IMR-90 (cell line): Measurements from ENCODE around the gene CCR8. TPM values are rescaled to one million over a fixed set of nuclear protein-coding genes. Genes with fewer than 3 reads are reported as not detected.

Experiments used
- ATAC-seq: fragments of 200-7000 bp; cut with Tn5 transposase; 2 replicates; pipeline ENCODE4 v1.9.1; 2020; ENCODE audit warnings: low read depth, mild to moderate bottlenecking, moderate library complexity
- BruUV-seq: library from RNA; stranded (reverse); fragments of 400-500 nt; replicated peaks from 2 replicates; lab custom pipeline; 2021; lab: Mats Ljungman, UMichigan
- CTCF ChIA-PET: fragments of 300-600 bp; formaldehyde crosslinking; extraction: SDS; loops from one replicate; lab custom pipeline; 2021; ENCODE audit warnings: antibody characterized with exemption; lab: Yijun Ruan, JAX
- POLR2A ChIA-PET: fragments of 300-600 bp; sonication (Branson Sonifier 250); formaldehyde crosslinking; loops from one replicate; lab custom pipeline; 2022; ENCODE audit warnings: antibody characterized with exemption; ENCODE audit not compliant: unreplicated experiment; lab: Charles Lee
- DNase-seq: peaks from one replicate; pipeline ENCODE4 v3.0.0; 2013
- H2AFZ ChIP-seq: replicated peaks from 2 replicates; pipeline ENCODE3; 2013; ENCODE audit warnings: low read length, mild to moderate bottlenecking; ENCODE audit not compliant: poor library complexity
- H2AK5ac ChIP-seq: 2 replicates; pipeline ENCODE4 v1.6.1; 2013; ENCODE audit warnings: low read depth, low read length, inconsistent platforms
- H2AK9ac ChIP-seq: replicated peaks from 2 replicates; pipeline ENCODE3; 2013; ENCODE audit warnings: mild to moderate bottlenecking, low read depth, low read length, moderate library complexity; ENCODE audit not compliant: poor library complexity
- H2BK120ac ChIP-seq: 2 replicates; pipeline ENCODE4 v1.6.1; 2013; ENCODE audit warnings: low read depth, low read length, inconsistent platforms
- H2BK15ac ChIP-seq: 3 replicates; pipeline ENCODE4 v1.6.1; 2013; ENCODE audit warnings: low read depth, low read length, inconsistent platforms
- H2BK20ac ChIP-seq: 2 replicates; pipeline ENCODE4 v1.6.1; 2013; ENCODE audit warnings: low read depth, mild to moderate bottlenecking, inconsistent platforms, low read length, moderate library complexity
- H2BK5ac ChIP-seq: 2 replicates; pipeline ENCODE4 v1.6.1; 2013; ENCODE audit warnings: mild to moderate bottlenecking, low read depth, low read length, inconsistent platforms; ENCODE audit not compliant: poor library complexity, severe bottlenecking
- H3K14ac ChIP-seq: replicated peaks from 2 replicates; pipeline ENCODE4 v1.6.1; 2013; ENCODE audit warnings: low read depth, low read length, inconsistent platforms
- H3K18ac ChIP-seq: 2 replicates; pipeline ENCODE4 v1.6.1; 2013; ENCODE audit warnings: low read depth, low read length, control low read depth
- H3K23ac ChIP-seq: 2 replicates; pipeline ENCODE4 v1.6.1; 2013; ENCODE audit warnings: low read depth, low read length, inconsistent platforms
- H3K27ac ChIP-seq: 2 replicates; pipeline ENCODE4 v1.5.1; 2013; ENCODE audit warnings: mild to moderate bottlenecking, control low read depth, low read length; ENCODE audit not compliant: insufficient read depth
- H3K27me3 ChIP-seq: 2 replicates; pipeline ENCODE4 v1.6.1; 2013; ENCODE audit warnings: low read length; ENCODE audit not compliant: control insufficient read depth, insufficient read depth
- H3K36me3 ChIP-seq: 2 replicates; pipeline ENCODE4 v1.6.1; 2013; ENCODE audit warnings: low read length, mixed read lengths; ENCODE audit not compliant: control insufficient read depth, insufficient read depth
- H3K4ac ChIP-seq: 2 replicates; pipeline ENCODE4 v1.6.1; 2013; ENCODE audit warnings: low read depth, low read length, inconsistent platforms
- H3K4me1 ChIP-seq: 2 replicates; pipeline ENCODE4 v1.6.1; 2013; ENCODE audit warnings: low read length, mixed read lengths; ENCODE audit not compliant: control insufficient read depth, insufficient read depth
- H3K4me2 ChIP-seq: 2 replicates; pipeline ENCODE4 v1.6.1; 2013; ENCODE audit warnings: low read depth, mild to moderate bottlenecking, control low read depth, low read length, moderate library complexity
- H3K4me3 ChIP-seq: 2 replicates; pipeline ENCODE4 v1.5.1; 2013; ENCODE audit warnings: low read depth, mild to moderate bottlenecking, control low read depth, low read length, moderate library complexity; ENCODE audit not compliant: insufficient read depth
- H3K56ac ChIP-seq: 2 replicates; pipeline ENCODE4 v1.6.1; 2013; ENCODE audit warnings: low read length, inconsistent platforms; ENCODE audit not compliant: insufficient read depth; ENCODE audit errors: extremely low read depth
- H3K79me1 ChIP-seq, 2 experiments: 2 replicates each; pipeline ENCODE4 v1.6.1; 2013; ENCODE audit warnings: low read length in 2 of 2, inconsistent platforms in 1 of 2, low read depth in 1 of 2
- H3K9ac ChIP-seq: 2 replicates; pipeline ENCODE4 v1.6.1; 2013; ENCODE audit warnings: low read depth, low read length, control low read depth
- H3K9me1 ChIP-seq: 2 replicates; pipeline ENCODE4 v1.6.1; 2013; ENCODE audit warnings: low read length, inconsistent platforms; ENCODE audit not compliant: insufficient read depth
- H3K9me3 ChIP-seq: 2 replicates; pipeline ENCODE4 v1.6.1; 2013; ENCODE audit warnings: low read length; ENCODE audit not compliant: control insufficient read depth, insufficient read depth
- H4K20me1 ChIP-seq: 2 replicates; pipeline ENCODE4 v1.6.1; 2013; ENCODE audit warnings: low read length, inconsistent platforms; ENCODE audit not compliant: insufficient read depth
- H4K5ac ChIP-seq: 2 replicates; pipeline ENCODE4 v1.6.1; 2013; ENCODE audit warnings: mild to moderate bottlenecking, low read depth, low read length, control low read depth
- H4K8ac ChIP-seq, 2 experiments: 2 replicates each; pipeline ENCODE4 v1.6.1; 2013; ENCODE audit warnings: low read depth in 2 of 2, low read length in 2 of 2, control low read depth in 1 of 2, inconsistent platforms in 1 of 2
- H4K91ac ChIP-seq: 2 replicates; pipeline ENCODE4 v1.6.1; 2013; ENCODE audit warnings: low read depth, low read length, inconsistent platforms; ENCODE audit not compliant: insufficient read depth
- BHLHE40 ChIP-seq: fragments of 150-350 bp; IDR thresholded peaks from 2 replicates; pipeline ENCODE4 v1.6.1; 2016; ENCODE audit warnings: mild to moderate bottlenecking, low read depth, low read length
- CEBPB ChIP-seq: IDR thresholded peaks from 2 replicates; pipeline ENCODE4 v1.6.1; 2012; ENCODE audit warnings: low read depth, low read length, improper control_type of control experiment
- CHD1 ChIP-seq: IDR thresholded peaks from 2 replicates; pipeline ENCODE4 v1.6.1; 2012; ENCODE audit warnings: low read depth, low read length, improper control_type of control experiment
- CTCF ChIP-seq: conservative IDR thresholded peaks from 2 replicates; pipeline ENCODE4 v1.5.1; 2012; ENCODE audit warnings: mild to moderate bottlenecking, low read depth, low read length, improper control_type of control experiment
- FOS ChIP-seq: fragments of 150-350 bp; IDR thresholded peaks from 2 replicates; pipeline ENCODE4 v1.6.1; 2016; ENCODE audit warnings: low read depth, low read length
- MAFK ChIP-seq: IDR thresholded peaks from 2 replicates; pipeline ENCODE4 v1.6.1; 2012; ENCODE audit warnings: low read depth, low read length, improper control_type of control experiment
- MAZ ChIP-seq: IDR thresholded peaks from 2 replicates; pipeline ENCODE4 v1.6.1; 2012; ENCODE audit warnings: low read depth, mild to moderate bottlenecking, low read length, improper control_type of control experiment, moderate library complexity, borderline replicate concordance
- MXI1 ChIP-seq: IDR thresholded peaks from 2 replicates; pipeline ENCODE4 v1.6.1; 2012; ENCODE audit warnings: low read depth, mild to moderate bottlenecking, low read length, moderate library complexity, borderline replicate concordance
- NFE2L2 ChIP-seq: fragments of 150-350 bp; IDR thresholded peaks from 2 replicates; pipeline ENCODE4 v1.6.1; 2016; ENCODE audit warnings: low read depth, mild to moderate bottlenecking, low read length
- POLR2A ChIP-seq: IDR thresholded peaks from 2 replicates; pipeline ENCODE4 v1.6.1; 2012; ENCODE audit warnings: mild to moderate bottlenecking, low read depth, low read length
- RAD21 ChIP-seq: IDR thresholded peaks from 2 replicates; pipeline ENCODE4 v1.6.1; 2012; ENCODE audit warnings: low read length, improper control_type of control experiment
- RCOR1 ChIP-seq: IDR thresholded peaks from 2 replicates; pipeline ENCODE4 v1.6.1; 2012; ENCODE audit warnings: mild to moderate bottlenecking, low read length, improper control_type of control experiment; ENCODE audit not compliant: insufficient replicate concordance
- RFX5 ChIP-seq: IDR thresholded peaks from 2 replicates; pipeline ENCODE4 v1.8.0; 2012; ENCODE audit warnings: low read depth, mild to moderate bottlenecking, low read length, moderate library complexity
- SMC3 ChIP-seq: fragments of 150-350 bp; IDR thresholded peaks from 2 replicates; pipeline ENCODE4 v1.6.1; 2016; ENCODE audit warnings: low read depth, mild to moderate bottlenecking, antibody characterized with exemption, low read length, moderate library complexity
- USF2 ChIP-seq: fragments of 150-350 bp; IDR thresholded peaks from 2 replicates; pipeline ENCODE4 v1.6.1; 2017; ENCODE audit warnings: mild to moderate bottlenecking, antibody characterized with exemption, low read length, low read depth
- WGBS, 2 experiments: methylation state at CpG; one replicate each; pipeline versions ENCODE4 v1.1.5 to v1.1.7; 2013; ENCODE audit warnings: missing lambda C conversion rate in 2 of 2; ENCODE audit not compliant: insufficient read length in 1 of 2; ENCODE audit errors: extremely low coverage in 2 of 2; 5-methylcytosine and 5-hydroxymethylcytosine counted together
- dilution Hi-C: fragments of 300-500 bp; cut with HindIII; formaldehyde crosslinking; loops from one replicate; pipeline ENCODE4 v1.14.3; 2018; ENCODE audit warnings: low sequenced_read_pairs; ENCODE audit not compliant: unreplicated experiment
- in situ Hi-C: fragments of 300-500 bp; cut with MboI; formaldehyde crosslinking; loops from 3 replicates; pipeline ENCODE4 v1.14.3; 2019; ENCODE audit warnings: low sequenced_read_pairs, inconsistent platforms, mixed read lengths
- intact Hi-C: fragments of 100-400 bp; cut with micrococcal nuclease; formaldehyde crosslinking; loops from 2 replicates; pipeline ENCODE4 v1.10.0; 2022
- polyA plus RNA-seq, 3 experiments: library from polyadenylated mRNA; depleted of rRNA; stranded (reverse); fragments of >200 nt; gene quantifications; 2 replicates each; pipeline ENCODE4 v1.2.3, GENCODE V29; 2012; ENCODE audit warnings: low replicate concordance in 1 of 3
- total RNA-seq: library from RNA; depleted of rRNA; stranded (reverse); fragments of >200 nt; gene quantifications from 2 replicates; pipeline ENCODE4 v1.2.3, GENCODE V29; 2012
- TF ChIP-seq, protein P1 (sequence below): fragments of 150-350 bp; IDR thresholded peaks from 2 replicates; pipeline ENCODE4 v1.6.1; 2016; ENCODE audit warnings: low read depth, mild to moderate bottlenecking, low read length, moderate library complexity, borderline replicate concordance

The CCR8 gene
- total and polyA plus RNA-seq, 2 of the 4 experiments (the other 2 are of a cell fraction), result not detected

- H4K91ac ChIP-seq, result no peak overlapping the region
- DNase-seq, result no peak
- no peaks in the 10 kb centered on the region; the same call in 1 of the 2 replicates for H3K27me3 ChIP-seq
- H2BK20ac ChIP-seq, result no peak overlapping the region
- no peak overlapping the region for H2BK5ac ChIP-seq
- no peaks in the 10 kb centered on the region for H4K20me1 ChIP-seq
- no peak overlapping the region for H3K4me2 ChIP-seq
- intact Hi-C loops, result no loop called here
- no peak overlapping the region for H2AFZ ChIP-seq
- no peak overlapping the region for H3K14ac ChIP-seq
- H3K4ac ChIP-seq, result no peak overlapping the region
- ChIA-PET POLR2A (no interaction called here), CTCF (no interaction called here)
- in situ Hi-C loops, result no loop called here
- ATAC-seq, result no peak
- no peak overlapping the region for H4K8ac ChIP-seq
- dilution Hi-C loops, result no loop called here
- no peaks in the 10 kb centered on the region for H3K4me1 ChIP-seq
- no TSS peak for BruUV-seq
- H3K27ac ChIP-seq, result no peak overlapping the region
- TF ChIP-seq POLR2A, result no peak
- TF ChIP-seq USF2, result no peak
- TF ChIP-seq, protein P1, sequence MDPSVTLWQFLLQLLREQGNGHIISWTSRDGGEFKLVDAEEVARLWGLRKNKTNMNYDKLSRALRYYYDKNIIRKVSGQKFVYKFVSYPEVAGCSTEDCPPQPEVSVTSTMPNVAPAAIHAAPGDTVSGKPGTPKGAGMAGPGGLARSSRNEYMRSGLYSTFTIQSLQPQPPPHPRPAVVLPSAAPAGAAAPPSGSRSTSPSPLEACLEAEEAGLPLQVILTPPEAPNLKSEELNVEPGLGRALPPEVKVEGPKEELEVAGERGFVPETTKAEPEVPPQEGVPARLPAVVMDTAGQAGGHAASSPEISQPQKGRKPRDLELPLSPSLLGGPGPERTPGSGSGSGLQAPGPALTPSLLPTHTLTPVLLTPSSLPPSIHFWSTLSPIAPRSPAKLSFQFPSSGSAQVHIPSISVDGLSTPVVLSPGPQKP, result no peak
- TF ChIP-seq MXI1, result no peak
- no peak for TF ChIP-seq BHLHE40
- no peak for TF ChIP-seq NFE2L2
- no peak for TF ChIP-seq CEBPB
- no peak for TF ChIP-seq FOS
- TF ChIP-seq RAD21, result no peak
- TF ChIP-seq CHD1, result no peak
- TF ChIP-seq RFX5, result no peak
- TF ChIP-seq MAFK, result no peak
- TF ChIP-seq RCOR1, result no peak
- no peak for TF ChIP-seq MAZ
- no peak for TF ChIP-seq SMC3
- TF ChIP-seq CTCF, result no peak
- H2AK5ac ChIP-seq, result no peak overlapping the region
- no peak overlapping the region for H2BK120ac ChIP-seq
- no peaks in the 10 kb centered on the region for H3K36me3 ChIP-seq
- no peak overlapping the region for H3K9ac ChIP-seq
- H3K18ac ChIP-seq, result no peak overlapping the region
- no peak overlapping the region for H3K56ac ChIP-seq
- H3K9me3 ChIP-seq, result no peaks in the 10 kb centered on the region
- H3K23ac ChIP-seq, result no peak overlapping the region
- no peak overlapping the region for H4K5ac ChIP-seq
- no peak overlapping the region for H3K4me3 ChIP-seq
- no peak overlapping the region for H2AK9ac ChIP-seq
- H3K9me1 ChIP-seq, result no peaks in the 10 kb centered on the region
- H3K79me1 ChIP-seq, result no peaks in the 10 kb centered on the region
- no CpG with 5 or more reads among the region's 2 CpGs for WGBS, 2 experiments
- no peak overlapping the region for H2BK15ac ChIP-seq
These were observed 17.5 kb downstream of the CCR8 start for GRCh38 chr3:39346785-39347585.
